Upper lobe of left lung (tissue), 4 donors: ENCODE measurements around the gene ARHGAP24.

Source experiments
- EP300 ChIP-seq, 4 donors: sonication (generic); formaldehyde crosslinking; IDR thresholded peaks; one replicate each; pipeline ENCODE4 v1.5.1; 2017; ENCODE audit warnings: antibody characterized with exemption in 4 of 4, control low read depth in 2 of 4
- POLR2A ChIP-seq, 4 donors: fragments of 450-650 bp; IDR thresholded peaks; one replicate each; pipeline ENCODE4 v1.5.1; 2016 to 2017; ENCODE audit warnings: antibody characterized with exemption in 4 of 4, mild to moderate bottlenecking in 2 of 4
- POLR2AphosphoS5 ChIP-seq, 2 donors: sonication (generic); formaldehyde crosslinking; IDR thresholded peaks; one replicate each; pipeline ENCODE4 v1.5.1; 2017; ENCODE audit warnings: antibody characterized with exemption in 2 of 2
- TF ChIP-seq, protein P1 (sequence below), 6 experiments: fragments of 450-650 bp in 4 of 6; fragments of 200-600 bp in 2 of 6; sonication (generic) in 2 of 6; IDR thresholded peaks; one replicate each; pipeline ENCODE4 v1.5.1; 2016 to 2019; ENCODE audit warnings: antibody characterized with exemption in 6 of 6

DNA sequence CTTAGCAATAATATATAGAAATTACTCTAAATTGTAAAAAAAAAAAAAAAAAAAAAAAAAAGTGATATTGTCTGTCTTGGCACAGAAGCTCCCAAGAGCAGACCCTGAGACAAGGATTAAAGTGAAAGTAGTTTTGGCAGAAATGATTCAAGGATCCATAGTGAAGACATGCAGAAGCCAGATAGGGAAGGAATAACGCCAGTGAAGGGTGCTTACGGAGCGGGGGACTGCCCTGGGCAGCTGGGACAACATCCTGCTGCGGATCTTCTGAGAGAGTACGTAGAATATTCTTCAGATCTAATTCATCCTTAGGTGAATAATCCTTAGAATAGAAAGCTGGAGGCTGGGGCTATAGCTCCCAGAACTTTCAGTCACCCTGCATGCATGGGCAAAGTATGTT lies 39.8 kb downstream of the ARHGAP24 start:
- TF ChIP-seq POLR2AphosphoS5 (IDR thresholded peaks at IDR 0.05) (no peak), POLR2A (IDR thresholded peaks at IDR 0.05) (no peak), EP300 (IDR thresholded peaks at IDR 0.05) (no peak)
- TF ChIP-seq, protein P1, sequence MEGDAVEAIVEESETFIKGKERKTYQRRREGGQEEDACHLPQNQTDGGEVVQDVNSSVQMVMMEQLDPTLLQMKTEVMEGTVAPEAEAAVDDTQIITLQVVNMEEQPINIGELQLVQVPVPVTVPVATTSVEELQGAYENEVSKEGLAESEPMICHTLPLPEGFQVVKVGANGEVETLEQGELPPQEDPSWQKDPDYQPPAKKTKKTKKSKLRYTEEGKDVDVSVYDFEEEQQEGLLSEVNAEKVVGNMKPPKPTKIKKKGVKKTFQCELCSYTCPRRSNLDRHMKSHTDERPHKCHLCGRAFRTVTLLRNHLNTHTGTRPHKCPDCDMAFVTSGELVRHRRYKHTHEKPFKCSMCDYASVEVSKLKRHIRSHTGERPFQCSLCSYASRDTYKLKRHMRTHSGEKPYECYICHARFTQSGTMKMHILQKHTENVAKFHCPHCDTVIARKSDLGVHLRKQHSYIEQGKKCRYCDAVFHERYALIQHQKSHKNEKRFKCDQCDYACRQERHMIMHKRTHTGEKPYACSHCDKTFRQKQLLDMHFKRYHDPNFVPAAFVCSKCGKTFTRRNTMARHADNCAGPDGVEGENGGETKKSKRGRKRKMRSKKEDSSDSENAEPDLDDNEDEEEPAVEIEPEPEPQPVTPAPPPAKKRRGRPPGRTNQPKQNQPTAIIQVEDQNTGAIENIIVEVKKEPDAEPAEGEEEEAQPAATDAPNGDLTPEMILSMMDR (IDR thresholded peaks at IDR 0.05): no peak
